DMS53 treated with DMSO at 0.1 percent for 48 hours (cell line): ENCODE measurements around the gene ASPHD2.

Experiments used
- DNase-seq: peaks from one replicate; lab custom pipeline; 2025; ENCODE audit not compliant: unreplicated experiment; lab: John Stamatoyannopoulos, UW

Gene ASPHD2

GRCh38 chr22:26445577-26446275 is 16.7 kb downstream of the ASPHD2 start:
- DNase-seq = no peak

GRCh38 chr22:26446808-26447515 is 17.9 kb downstream of the ASPHD2 start:
- no peak for DNase-seq

- DNase-seq = no peak
Measured at GRCh38 chr22:26447584-26448329, 18.7 kb downstream of the ASPHD2 start.

- no peak for DNase-seq
Measured at GRCh38 chr22:26448334-26448733, 19.3 kb downstream of the ASPHD2 start.

GRCh38 chr22:26448941-26449340 is 19.9 kb downstream of the ASPHD2 start:
- no peak for DNase-seq

- DNase-seq = no peak
Measured at GRCh38 chr22:26450453-26451185, 21.6 kb downstream of the ASPHD2 start.

- DNase-seq = no peak
Measured at GRCh38 chr22:26452236-26453016, 23.4 kb downstream of the ASPHD2 start.

GRCh38 chr22:26453216-26453615 is 24.2 kb downstream of the ASPHD2 start:
- DNase-seq = no peak

- DNase-seq = no peak
Measured at GRCh38 chr22:26453812-26454500, 24.9 kb downstream of the ASPHD2 start.

- DNase-seq = no peak
Measured at GRCh38 chr22:26457661-26458272, 28.7 kb downstream of the ASPHD2 start.

GRCh38 chr22:26460202-26460601 is 31.1 kb downstream of the ASPHD2 start:
- DNase-seq = no peak

- DNase-seq = no peak
Measured at GRCh38 chr22:26461188-26461810, 32.2 kb downstream of the ASPHD2 start.

- no peak for DNase-seq
Measured at GRCh38 chr22:26462051-26462450, 33.0 kb downstream of the ASPHD2 start.

GRCh38 chr22:26462641-26463040 is 33.6 kb downstream of the ASPHD2 start:
- DNase-seq = no peak

- no peak for DNase-seq
Measured at GRCh38 chr22:26463101-26463661, 34.1 kb downstream of the ASPHD2 start.

- no peak for DNase-seq
Measured at GRCh38 chr22:26463688-26464087, 34.6 kb downstream of the ASPHD2 start.

- DNase-seq = no peak
Measured at GRCh38 chr22:26464312-26464711, 35.3 kb downstream of the ASPHD2 start.

GRCh38 chr22:26466196-26466595 is 37.1 kb downstream of the ASPHD2 start:
- no peak for DNase-seq

GRCh38 chr22:26470807-26471206 is 41.7 kb downstream of the ASPHD2 start:
- no peak for DNase-seq
